PFSK-1 (cell line): ENCODE results near the gene DNAH17.

Experiments used
- FOXP2 ChIP-seq: optimal IDR thresholded peaks from 2 replicates; pipeline ENCODE3; 2011; ENCODE audit warnings: borderline replicate concordance, control low read depth, inconsistent platforms; ENCODE audit not compliant: insufficient read depth; ENCODE audit errors: extremely low read length, extremely low read depth
- POLR2AphosphoS5 ChIP-seq: IDR thresholded peaks from 2 replicates; pipeline ENCODE4 v1.6.1; 2012; ENCODE audit warnings: low read depth, mild to moderate bottlenecking, control low read depth, low read length, moderate library complexity
- SIN3A ChIP-seq: IDR thresholded peaks from 2 replicates; pipeline ENCODE4 v1.6.1; 2012; ENCODE audit warnings: mild to moderate bottlenecking, low read length, moderate library complexity, borderline replicate concordance; ENCODE audit not compliant: insufficient read depth
- TAF1 ChIP-seq: IDR thresholded peaks from 2 replicates; pipeline ENCODE4 v1.6.1; 2012; ENCODE audit warnings: low read length, control low read depth, borderline replicate concordance; ENCODE audit not compliant: insufficient read depth
- TF ChIP-seq, protein P1 (sequence below), 2 experiments: IDR thresholded peaks; 2 replicates each; pipeline versions ENCODE4 v1.6.1 to v1.8.0; 2011 to 2012; ENCODE audit warnings: low read depth in 2 of 2, low read length in 2 of 2, control low read depth in 1 of 2, inconsistent platforms in 1 of 2, mild to moderate bottlenecking in 1 of 2, moderate library complexity in 1 of 2; ENCODE audit not compliant: insufficient read depth in 1 of 2

DNA sequence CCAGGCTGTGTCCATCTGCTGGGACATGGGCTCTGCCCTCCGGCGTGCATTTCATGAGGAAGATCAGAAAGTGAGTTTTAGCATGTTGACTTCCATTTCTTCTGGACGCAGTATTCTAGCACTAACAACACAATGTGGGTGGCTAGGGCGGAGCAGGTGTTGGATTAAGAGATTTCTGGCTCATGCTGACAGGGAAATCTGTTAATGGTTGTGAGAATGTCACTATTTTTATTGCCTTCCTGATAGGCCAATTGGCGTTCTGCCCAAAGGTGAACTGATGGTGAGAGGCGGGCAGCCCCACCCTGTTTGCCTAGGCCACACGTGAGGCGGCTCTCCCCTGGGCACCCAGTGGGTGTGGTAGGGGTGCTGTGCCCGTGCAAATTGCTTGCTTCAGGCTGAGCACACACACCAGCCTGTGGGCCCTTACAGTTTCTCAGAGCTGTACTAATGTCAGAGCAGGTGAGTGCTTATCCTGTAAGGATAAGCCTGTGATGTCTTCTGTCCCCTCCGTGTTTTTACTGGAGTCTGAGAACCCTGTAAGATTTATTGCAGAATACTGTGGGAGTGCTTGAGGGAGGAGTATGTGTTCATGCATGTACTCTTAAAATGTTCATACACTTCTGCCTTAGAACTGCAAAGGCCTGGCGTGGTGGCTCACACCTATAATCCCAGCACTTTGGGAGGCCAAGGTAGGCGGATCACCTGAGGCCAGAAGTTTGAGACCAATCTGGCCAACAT is 167.8 kb downstream of the DNAH17 start:
- TF ChIP-seq TAF1 (no peak), SIN3A (no peak), POLR2AphosphoS5 (no peak), FOXP2 (no peak)
- TF ChIP-seq, protein P1, sequence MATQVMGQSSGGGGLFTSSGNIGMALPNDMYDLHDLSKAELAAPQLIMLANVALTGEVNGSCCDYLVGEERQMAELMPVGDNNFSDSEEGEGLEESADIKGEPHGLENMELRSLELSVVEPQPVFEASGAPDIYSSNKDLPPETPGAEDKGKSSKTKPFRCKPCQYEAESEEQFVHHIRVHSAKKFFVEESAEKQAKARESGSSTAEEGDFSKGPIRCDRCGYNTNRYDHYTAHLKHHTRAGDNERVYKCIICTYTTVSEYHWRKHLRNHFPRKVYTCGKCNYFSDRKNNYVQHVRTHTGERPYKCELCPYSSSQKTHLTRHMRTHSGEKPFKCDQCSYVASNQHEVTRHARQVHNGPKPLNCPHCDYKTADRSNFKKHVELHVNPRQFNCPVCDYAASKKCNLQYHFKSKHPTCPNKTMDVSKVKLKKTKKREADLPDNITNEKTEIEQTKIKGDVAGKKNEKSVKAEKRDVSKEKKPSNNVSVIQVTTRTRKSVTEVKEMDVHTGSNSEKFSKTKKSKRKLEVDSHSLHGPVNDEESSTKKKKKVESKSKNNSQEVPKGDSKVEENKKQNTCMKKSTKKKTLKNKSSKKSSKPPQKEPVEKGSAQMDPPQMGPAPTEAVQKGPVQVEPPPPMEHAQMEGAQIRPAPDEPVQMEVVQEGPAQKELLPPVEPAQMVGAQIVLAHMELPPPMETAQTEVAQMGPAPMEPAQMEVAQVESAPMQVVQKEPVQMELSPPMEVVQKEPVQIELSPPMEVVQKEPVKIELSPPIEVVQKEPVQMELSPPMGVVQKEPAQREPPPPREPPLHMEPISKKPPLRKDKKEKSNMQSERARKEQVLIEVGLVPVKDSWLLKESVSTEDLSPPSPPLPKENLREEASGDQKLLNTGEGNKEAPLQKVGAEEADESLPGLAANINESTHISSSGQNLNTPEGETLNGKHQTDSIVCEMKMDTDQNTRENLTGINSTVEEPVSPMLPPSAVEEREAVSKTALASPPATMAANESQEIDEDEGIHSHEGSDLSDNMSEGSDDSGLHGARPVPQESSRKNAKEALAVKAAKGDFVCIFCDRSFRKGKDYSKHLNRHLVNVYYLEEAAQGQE (IDR thresholded peaks at IDR 0.05; ENCODE audit: insufficient read depth in 1 of 2, low read depth in 2 of 2, low read length in 2 of 2), result no peak
